D721Med (cell line): ENCODE data around the gene SMPD3.

Source experiments
- DNase-seq: peaks from one replicate; pipeline ENCODE4 v3.0.0; 2011; ENCODE audit warnings: low spot score; ENCODE audit not compliant: insufficient read length
- FAIRE-seq: peaks from 2 replicates; lab custom pipeline; 2011; peaks lifted over from hg19 to GRCh38; lab: Jason Lieb, UNC
- CTCF ChIP-seq: IDR thresholded peaks from 2 replicates; pipeline ENCODE4 v1.5.1; 2012; ENCODE audit warnings: mild to moderate bottlenecking, control low read depth; ENCODE audit not compliant: insufficient read depth; ENCODE audit errors: missing control alignments

SMPD3 gene

GRCh38 chr16:68385371-68385770 lies 62.9 kb downstream of the SMPD3 start:
- no peak for FAIRE-seq
- no peak for DNase-seq

DNA sequence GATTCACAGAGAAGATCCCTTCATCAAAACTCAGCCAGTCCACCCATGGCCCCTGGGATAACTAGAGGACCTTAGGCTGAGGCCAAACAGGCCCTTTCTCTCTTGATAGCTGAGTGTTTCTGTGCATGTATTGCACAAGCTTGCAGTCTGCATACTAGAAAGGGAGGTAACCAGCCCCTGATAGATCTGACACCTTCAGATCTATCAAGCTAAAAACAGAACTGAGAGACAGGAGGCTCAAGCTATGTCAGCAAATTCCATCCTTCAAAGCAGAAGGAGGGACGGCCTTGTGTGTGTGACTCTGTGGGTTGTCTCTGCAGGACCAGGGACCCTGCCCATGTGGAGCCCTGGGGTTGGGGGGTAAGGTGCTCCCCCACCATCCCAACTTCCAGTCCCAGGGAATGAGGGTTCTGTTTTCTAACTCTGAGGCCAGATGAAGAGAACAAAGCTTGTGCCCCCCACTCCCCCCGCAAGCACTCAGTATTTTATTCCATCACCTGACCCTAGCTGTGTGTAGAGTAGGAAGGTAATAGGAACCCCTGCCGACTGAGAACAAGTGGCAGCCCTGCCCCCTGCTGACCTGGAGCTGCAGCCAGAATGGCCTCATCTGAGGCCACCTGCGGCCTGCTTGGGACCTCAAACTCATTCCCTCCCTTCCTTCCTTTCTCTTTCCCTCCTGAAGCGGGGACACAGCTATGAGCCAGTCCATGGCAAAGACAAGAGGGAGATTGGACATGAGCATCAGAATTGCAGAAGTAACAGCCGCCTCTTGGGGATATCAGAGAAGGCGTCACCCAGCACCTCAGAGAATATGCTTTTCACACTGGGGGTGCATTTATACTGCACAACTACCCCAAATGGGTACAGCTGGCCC lies 63.8 kb downstream of the SMPD3 start:
- no peak for TF ChIP-seq CTCF
- FAIRE-seq (no peak), DNase-seq (no peak)

More at GRCh38 chr16:68385371-68385770, 62.9 kb downstream of the SMPD3 start:
- no peak for TF ChIP-seq CTCF

DNA sequence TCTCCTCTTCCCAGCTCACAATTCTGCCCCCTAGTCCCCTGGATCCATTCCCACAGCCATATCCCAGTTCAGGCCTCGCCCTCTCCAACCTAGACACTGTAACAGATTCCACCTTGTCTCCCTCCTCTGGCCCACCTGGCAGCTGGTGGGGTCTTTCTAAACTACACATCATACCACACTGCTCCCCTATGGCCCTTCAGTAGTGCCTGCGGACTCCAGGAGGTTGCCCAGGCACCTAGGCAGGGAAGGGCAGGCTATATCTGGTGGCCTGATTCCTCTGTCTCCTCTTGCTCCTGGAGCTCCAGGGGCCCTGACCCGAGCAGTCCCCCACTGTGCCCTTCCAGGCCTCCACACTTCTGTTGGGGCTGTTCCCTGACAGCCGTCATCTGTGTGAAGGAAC lies 64.5 kb downstream of the SMPD3 start:
- TF ChIP-seq CTCF, result no peak
- FAIRE-seq, result no peak

GRCh38 chr16:68382296-68382718 lies 66.0 kb downstream of the SMPD3 start:
- DNase-seq, result no peak
- peak; percentile 4 for TF ChIP-seq CTCF
- FAIRE-seq, result no peak

More for the DNA sequence above, 64.5 kb downstream of the SMPD3 start:
- no peak for DNase-seq

- no peak for DNase-seq
- no peak for TF ChIP-seq CTCF
- FAIRE-seq, result no peak
Observed at GRCh38 chr16:68381363-68381724, 67.0 kb downstream of the SMPD3 start.

DNA sequence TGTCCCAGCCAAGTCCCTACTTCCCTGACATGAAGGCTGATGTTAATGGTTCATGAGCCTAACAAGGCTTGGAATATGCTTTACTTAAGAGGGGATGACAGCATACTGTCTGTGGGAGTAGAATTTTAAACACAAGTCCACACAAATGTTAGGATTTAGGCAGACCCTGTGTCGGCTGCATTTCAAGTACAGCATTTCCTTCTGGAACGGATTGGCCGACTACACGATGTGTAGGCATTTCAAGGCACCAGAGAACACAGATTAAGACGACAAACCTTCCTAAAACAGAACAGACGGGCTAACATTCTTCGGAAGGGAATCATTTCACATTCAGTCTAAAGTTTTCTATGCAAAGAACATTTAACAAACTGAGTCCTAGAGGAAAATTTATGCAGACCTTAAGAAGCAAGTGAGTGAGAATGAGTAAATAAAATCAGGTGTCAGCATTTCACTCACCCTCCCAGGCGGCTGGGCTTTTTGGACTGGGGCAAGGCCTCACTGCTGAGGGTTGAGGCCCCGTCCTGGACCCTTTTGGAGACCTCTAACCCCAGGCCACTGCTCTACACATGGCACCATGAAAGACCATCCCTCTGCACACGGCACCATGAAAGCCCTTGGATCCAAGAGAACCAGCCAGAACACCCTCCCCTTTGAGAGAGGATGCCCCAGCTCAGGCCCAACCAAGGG lies 67.5 kb downstream of the SMPD3 start:
- TF ChIP-seq CTCF, result no peak
- FAIRE-seq (no peak), DNase-seq (no peak)

DNA sequence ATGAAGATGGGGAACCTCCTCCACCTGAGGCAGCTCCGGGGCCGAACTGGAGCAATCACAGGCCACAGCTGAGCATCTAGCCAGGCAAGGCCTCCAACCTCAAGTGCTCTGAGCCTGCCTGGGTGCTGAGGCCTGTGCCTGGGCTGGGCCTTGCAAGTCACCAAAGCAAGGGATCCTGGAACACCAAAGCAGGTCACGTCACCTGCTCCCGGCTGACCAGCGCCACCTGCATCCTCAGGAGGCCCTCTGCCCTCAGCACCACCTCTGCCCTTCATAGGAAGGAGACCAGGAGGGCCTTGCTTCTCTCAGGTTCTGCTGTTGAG lies 68.0 kb downstream of the SMPD3 start:
- FAIRE-seq (no peak), DNase-seq (no peak)
- TF ChIP-seq CTCF, result no peak
